Hepatocyte (in vitro differentiated cells): ENCODE results near the gene RBM8A.

Source experiments
- CTCF ChIP-seq: fragments of 200-600 bp; sonication (generic); IDR thresholded peaks from 2 replicates; pipeline ENCODE4 v1.5.1; 2016; ENCODE audit warnings: antibody characterized with exemption, mild to moderate bottlenecking; ENCODE audit not compliant: poor library complexity
- EZH2 ChIP-seq: fragments of 200-600 bp; sonication (generic); IDR thresholded peaks from 2 replicates; pipeline ENCODE4 v1.6.1; 2016; ENCODE audit warnings: antibody characterized with exemption, mild to moderate bottlenecking, borderline replicate concordance

- no peak for TF ChIP-seq EZH2
- TF ChIP-seq CTCF = no peak
These were observed 32.0 kb upstream of the RBM8A start for GRCh38 chr1:145959333-145959732.
